Nephron (organoid): ENCODE data around the gene SHKBP1.
"Not testable (repeated sequence)": the region's sequence is repeated elsewhere in the genome, so short reads cannot be mapped to it uniquely, and the experiment has no call there.

Source experiments
- H3K27ac Mint-ChIP-seq, 3 experiments: 2 replicates each; pipeline ENCODE4 v1.8.0; 2020; ENCODE audit warnings: mixed read lengths in 3 of 3, mild to moderate bottlenecking in 2 of 3, moderate library complexity in 1 of 3
- H3K27me3 Mint-ChIP-seq: 2 replicates; pipeline ENCODE4 v1.8.0; 2021; ENCODE audit warnings: low read depth, mild to moderate bottlenecking, moderate library complexity, mixed read lengths
- H3K36me3 Mint-ChIP-seq: 2 replicates; pipeline ENCODE4 v1.8.0; 2020; ENCODE audit warnings: low read depth, mixed read lengths
- H3K4me1 Mint-ChIP-seq: 2 replicates; pipeline ENCODE4 v1.8.0; 2020; ENCODE audit warnings: mixed read lengths
- H3K4me3 Mint-ChIP-seq, 3 experiments: 2 replicates each; pipeline ENCODE4 v1.8.0; 2020; ENCODE audit warnings: mild to moderate bottlenecking in 3 of 3, mixed read lengths in 3 of 3, moderate library complexity in 2 of 3
- H3K9me3 Mint-ChIP-seq: 2 replicates; pipeline ENCODE4 v1.8.0; 2020; ENCODE audit warnings: mixed read lengths
- TF ChIP-seq, protein P1 (sequence below), 3 experiments: fragments of 200-600 bp; sonication (generic); IDR thresholded peaks; one replicate each; pipeline ENCODE4 v1.5.0; 2021; ENCODE audit warnings: antibody characterized with exemption in 3 of 3; ENCODE audit not compliant: unreplicated experiment in 3 of 3

Gene SHKBP1

DNA sequence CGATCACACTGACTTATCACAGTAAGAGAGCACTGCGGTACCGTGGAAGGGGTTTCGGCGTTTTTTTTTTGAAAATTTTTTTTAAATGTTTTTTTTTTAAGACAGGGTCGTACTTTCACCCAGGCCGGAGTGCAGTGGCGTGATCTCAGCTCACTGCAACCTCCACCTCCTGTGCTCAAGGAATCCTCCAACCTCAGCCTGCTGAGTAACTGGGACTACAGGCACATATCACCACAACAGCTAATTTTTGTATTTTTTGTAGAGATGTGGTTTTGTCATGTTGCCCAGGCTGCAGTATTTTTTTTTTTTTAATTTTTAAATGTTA is 43.5 kb downstream of the SHKBP1 start:
- H3K9me3 Mint-ChIP-seq = no peaks in the 10 kb centered on the region
- no peaks in the 10 kb centered on the region for H3K27me3 Mint-ChIP-seq

DNA sequence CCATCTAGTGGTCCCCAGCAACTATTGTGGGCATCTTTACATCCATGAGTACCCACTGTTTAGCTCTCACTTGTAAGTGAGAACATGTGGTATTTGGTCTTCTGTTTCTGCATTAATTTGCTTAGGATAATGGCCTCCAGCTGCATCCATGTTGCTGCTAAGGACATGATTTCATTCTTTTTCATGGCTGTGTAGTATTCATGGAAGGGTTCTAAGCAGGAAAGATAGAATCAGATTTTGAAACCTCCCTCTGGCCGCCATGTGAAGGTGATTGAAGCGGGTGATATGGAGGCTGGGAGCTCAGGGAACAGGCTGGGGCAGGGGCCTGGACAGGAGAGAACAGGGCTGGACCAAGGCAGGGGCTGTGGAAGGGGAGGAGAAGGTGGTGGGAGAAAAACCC is 44.6 kb downstream of the SHKBP1 start:
- no peaks in the 10 kb centered on the region for H3K9me3 Mint-ChIP-seq
- no peak overlapping the region for H3K27ac Mint-ChIP-seq
- H3K4me3 Mint-ChIP-seq = no peak overlapping the region
- TF ChIP-seq, protein P1, sequence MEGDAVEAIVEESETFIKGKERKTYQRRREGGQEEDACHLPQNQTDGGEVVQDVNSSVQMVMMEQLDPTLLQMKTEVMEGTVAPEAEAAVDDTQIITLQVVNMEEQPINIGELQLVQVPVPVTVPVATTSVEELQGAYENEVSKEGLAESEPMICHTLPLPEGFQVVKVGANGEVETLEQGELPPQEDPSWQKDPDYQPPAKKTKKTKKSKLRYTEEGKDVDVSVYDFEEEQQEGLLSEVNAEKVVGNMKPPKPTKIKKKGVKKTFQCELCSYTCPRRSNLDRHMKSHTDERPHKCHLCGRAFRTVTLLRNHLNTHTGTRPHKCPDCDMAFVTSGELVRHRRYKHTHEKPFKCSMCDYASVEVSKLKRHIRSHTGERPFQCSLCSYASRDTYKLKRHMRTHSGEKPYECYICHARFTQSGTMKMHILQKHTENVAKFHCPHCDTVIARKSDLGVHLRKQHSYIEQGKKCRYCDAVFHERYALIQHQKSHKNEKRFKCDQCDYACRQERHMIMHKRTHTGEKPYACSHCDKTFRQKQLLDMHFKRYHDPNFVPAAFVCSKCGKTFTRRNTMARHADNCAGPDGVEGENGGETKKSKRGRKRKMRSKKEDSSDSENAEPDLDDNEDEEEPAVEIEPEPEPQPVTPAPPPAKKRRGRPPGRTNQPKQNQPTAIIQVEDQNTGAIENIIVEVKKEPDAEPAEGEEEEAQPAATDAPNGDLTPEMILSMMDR (IDR thresholded peaks at IDR 0.05; ENCODE audit: unreplicated experiment in 3 of 3) = no peak
- peaks cover 74% of the 10 kb centered on the region for H3K36me3 Mint-ChIP-seq
- H3K27me3 Mint-ChIP-seq = no peaks in the 10 kb centered on the region
- H3K4me1 Mint-ChIP-seq = peaks cover 13% of the 10 kb centered on the region

More for the DNA sequence above, 43.5 kb downstream of the SHKBP1 start:
- H3K4me1 Mint-ChIP-seq = peaks cover 20% of the 10 kb centered on the region
- no peak overlapping the region for H3K27ac Mint-ChIP-seq
- peaks cover 72% of the 10 kb centered on the region for H3K36me3 Mint-ChIP-seq
- no peak overlapping the region for H3K4me3 Mint-ChIP-seq
- TF ChIP-seq, protein P1 (IDR thresholded peaks at IDR 0.05; ENCODE audit: unreplicated experiment in 3 of 3) = no peak

DNA sequence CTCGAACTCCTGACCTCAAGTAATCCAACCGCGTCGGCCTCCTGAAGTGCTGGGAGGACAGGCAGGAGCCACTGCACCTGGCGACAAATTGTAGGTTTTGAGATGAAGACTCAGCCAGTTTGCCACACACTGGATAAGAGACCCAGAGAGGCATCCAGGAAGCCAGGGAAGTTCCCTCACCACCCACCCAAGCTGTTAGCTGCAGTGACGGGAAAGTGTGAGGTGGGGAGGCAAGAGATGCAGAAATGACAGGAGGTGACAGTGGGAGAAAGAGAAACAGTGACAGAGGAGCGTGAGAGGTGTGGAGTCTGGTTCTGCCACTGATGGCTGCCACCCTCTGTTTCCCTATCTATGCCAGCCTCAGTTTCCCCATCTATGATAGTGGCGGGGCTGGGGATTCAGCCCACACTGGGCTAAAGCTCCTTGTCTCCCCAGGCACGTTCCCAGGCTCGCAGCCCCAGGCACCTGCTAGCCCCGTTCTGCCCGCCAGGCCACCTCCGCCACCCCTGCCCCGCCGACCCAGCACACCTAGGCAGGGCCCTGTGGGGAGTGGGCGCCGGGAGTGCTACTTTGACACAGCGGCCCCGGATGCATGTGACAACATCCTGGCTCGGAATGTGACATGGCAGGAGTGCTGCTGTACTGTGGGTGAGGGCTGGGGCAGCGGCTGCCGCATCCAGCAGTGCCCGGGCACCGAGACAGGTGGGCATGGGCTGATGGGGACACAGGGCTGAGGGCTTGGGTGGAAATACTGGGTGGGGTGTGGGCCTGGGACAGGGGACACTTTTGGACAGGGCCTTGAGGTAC is 45.5 kb downstream of the SHKBP1 start:
- Mint-ChIP-seq H3K4me3 (no peak overlapping the region), H3K4me1 (peaks cover 13% of the 10 kb centered on the region), H3K36me3 (peaks cover 78% of the 10 kb centered on the region), H3K9me3 (no peaks in the 10 kb centered on the region), H3K27ac (peak overlapping the region in 1 of 3 experiments; percentile 92), H3K27me3 (no peaks in the 10 kb centered on the region)
- TF ChIP-seq, protein P1 (IDR thresholded peaks at IDR 0.05; ENCODE audit: unreplicated experiment in 3 of 3) = no peak

DNA sequence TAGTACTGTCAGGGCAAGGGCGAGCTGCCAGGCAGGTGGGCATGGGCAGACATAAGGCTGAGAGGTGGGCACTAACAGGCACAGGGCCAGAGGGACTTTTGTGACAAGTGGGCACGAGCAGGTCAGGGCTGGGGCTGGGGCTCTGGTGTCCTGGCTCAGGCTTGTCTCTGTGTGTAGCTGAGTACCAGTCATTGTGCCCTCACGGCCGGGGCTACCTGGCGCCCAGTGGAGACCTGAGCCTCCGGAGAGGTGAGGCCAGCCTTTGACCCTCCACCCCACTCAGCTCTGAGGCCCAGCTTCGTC is 46.1 kb downstream of the SHKBP1 start:
- peaks cover 80% of the 10 kb centered on the region for H3K36me3 Mint-ChIP-seq
- H3K9me3 Mint-ChIP-seq = no peaks in the 10 kb centered on the region
- TF ChIP-seq, protein P1 (IDR thresholded peaks at IDR 0.05; ENCODE audit: unreplicated experiment in 3 of 3) = no peak
- H3K27me3 Mint-ChIP-seq = no peaks in the 10 kb centered on the region
- H3K4me3 Mint-ChIP-seq = no peak overlapping the region
- peak overlapping the region in 2 of 3 experiments; percentile 83 to 92 for H3K27ac Mint-ChIP-seq
- peaks cover 13% of the 10 kb centered on the region for H3K4me1 Mint-ChIP-seq

DNA sequence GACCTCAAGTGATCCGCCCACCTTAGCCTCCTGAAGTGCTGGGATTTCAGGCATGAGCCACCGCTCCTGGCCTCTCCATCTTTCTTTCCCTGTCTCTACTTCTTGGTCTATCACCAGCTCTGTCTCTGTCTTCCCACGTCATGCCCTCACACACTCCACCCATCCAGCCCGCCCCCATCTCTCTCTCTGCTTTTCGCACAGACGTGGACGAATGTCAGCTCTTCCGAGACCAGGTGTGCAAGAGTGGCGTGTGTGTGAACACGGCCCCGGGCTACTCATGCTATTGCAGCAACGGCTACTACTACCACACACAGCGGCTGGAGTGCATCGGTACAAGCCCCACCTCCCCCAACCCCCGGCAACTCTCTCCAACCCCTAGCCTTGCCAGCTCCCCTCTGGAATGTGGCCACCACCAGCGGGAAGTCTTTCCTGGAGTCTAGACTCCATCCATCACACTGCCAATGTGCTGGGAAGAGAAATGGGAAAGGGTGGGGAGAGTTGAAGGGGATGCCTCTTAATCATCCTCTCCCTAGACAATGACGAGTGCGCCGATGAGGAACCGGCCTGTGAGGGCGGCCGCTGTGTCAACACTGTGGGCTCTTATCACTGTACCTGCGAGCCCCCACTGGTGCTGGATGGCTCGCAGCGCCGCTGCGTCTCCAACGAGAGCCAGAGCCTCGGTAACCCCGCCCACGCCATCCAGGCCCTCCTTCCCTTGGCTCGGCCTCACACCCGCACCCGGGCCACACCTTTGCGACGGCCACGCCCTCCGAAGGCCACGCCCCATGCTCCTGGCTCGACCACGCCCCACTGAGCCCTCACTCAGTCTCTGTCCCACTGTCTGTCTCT is 47.0 kb downstream of the SHKBP1 start:
- Mint-ChIP-seq H3K27me3 (no peaks in the 10 kb centered on the region), H3K4me1 (peaks cover 13% of the 10 kb centered on the region), H3K36me3 (peaks cover 78% of the 10 kb centered on the region), H3K27ac (peak overlapping the region; percentile 25 to 92 (median 83)), H3K9me3 (no peaks in the 10 kb centered on the region), H3K4me3 (peak overlapping the region in 1 of 3 experiments; percentile 9)
- TF ChIP-seq, protein P1 (IDR thresholded peaks at IDR 0.05; ENCODE audit: unreplicated experiment in 3 of 3) = no peak

DNA sequence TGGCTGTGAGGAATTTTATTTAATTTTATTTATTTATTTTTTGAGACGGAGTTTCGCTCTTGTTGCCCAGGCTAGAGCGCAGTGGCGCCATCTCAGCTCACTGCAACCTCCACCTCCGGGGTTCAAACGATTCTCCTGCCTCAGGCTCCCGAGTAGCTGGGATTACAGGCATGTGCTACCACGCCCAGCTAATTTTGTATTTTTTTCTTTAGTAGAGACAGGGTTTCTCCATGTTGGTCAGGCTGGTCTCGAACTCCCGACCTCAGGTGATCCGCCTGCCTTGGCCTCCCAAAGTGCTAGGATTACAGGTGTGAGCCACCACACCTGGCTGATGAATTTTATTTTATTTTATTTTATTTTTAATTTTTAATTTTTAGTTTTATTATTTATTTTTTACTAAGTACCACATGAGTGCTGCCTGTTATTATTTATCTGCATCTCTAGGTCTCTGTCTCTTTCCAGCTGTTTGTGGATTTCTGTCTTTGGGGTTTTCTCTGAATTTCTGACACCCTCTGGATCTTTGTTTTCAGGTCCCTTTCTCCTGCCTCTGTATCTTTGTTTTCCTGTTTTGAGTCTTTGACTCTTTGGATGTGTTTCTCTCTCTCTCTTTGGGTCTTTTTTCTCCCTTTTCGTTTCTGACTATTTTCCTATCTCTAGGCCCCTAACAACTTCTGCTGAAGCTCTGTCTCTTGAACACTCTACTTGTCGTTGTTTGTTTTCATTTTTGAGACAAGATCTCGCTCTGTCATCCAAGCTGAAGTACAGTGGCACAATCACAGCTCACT is 47.9 kb downstream of the SHKBP1 start:
- not testable (repeated sequence) for H3K27me3 Mint-ChIP-seq, H3K9me3 Mint-ChIP-seq

More for the DNA sequence above, 47.9 kb downstream of the SHKBP1 start:
- H3K4me3 Mint-ChIP-seq = not testable (repeated sequence)
- H3K4me1 Mint-ChIP-seq = peaks cover 13% of the 10 kb centered on the region
- H3K27ac Mint-ChIP-seq = peak overlapping the region in 1 of 3 experiments; percentile 51
- peaks cover 69% of the 10 kb centered on the region for H3K36me3 Mint-ChIP-seq
